Measurements from ENCODE around the gene SHF. TPM values are rescaled to one million over a fixed set of nuclear protein-coding genes. Genes with fewer than 3 reads are reported as not detected.

The SHF gene
- total RNA-seq, 1 donor from 2014 or later: 34.6 TPM

- TF ChIP-seq CTCF (IDR thresholded peaks at IDR 0.05; ENCODE audit: unreplicated experiment): peak; percentile 74
- Mint-ChIP-seq H3K36me3 (no peaks in the 10 kb centered on the region), H3K27me3 (ENCODE audit: low read depth) (peaks cover 76% of the 10 kb centered on the region), H3K4me3 (peak overlapping the region; percentile 9), H3K27ac (no peak overlapping the region), H3K9me3 (no peaks in the 10 kb centered on the region), H3K4me1 (peaks cover 14% of the 10 kb centered on the region)
- DNase-seq (ENCODE audit: low spot score in 2 of 2, unreplicated experiment in 2 of 2): peak; percentile 68 to 90
Observed at GRCh38 chr15:45118131-45118588, 69.6 kb downstream of the SHF start.

GRCh38 chr15:45117308-45118130 is 70.2 kb downstream of the SHF start:
- no peak for DNase-seq (ENCODE audit: low spot score in 2 of 2, unreplicated experiment in 2 of 2)
- Mint-ChIP-seq H3K27ac (no peak overlapping the region), H3K4me3 (peak overlapping the region; percentile 9), H3K27me3 (ENCODE audit: low read depth) (peaks cover 80% of the 10 kb centered on the region), H3K4me1 (peaks cover 15% of the 10 kb centered on the region), H3K9me3 (no peaks in the 10 kb centered on the region), H3K36me3 (no peaks in the 10 kb centered on the region)
- TF ChIP-seq CTCF (IDR thresholded peaks at IDR 0.05; ENCODE audit: unreplicated experiment): no peak

Other genes starting within 250 kb of the SHF start
- gene TERB2, start 231.3 kb downstream of the SHF start, total RNA-seq: not detected in 3 replicates
- 32.6 to 36.1 TPM (median 34.5 TPM) in 3 replicates for gene SORD, start 164.8 kb downstream of the SHF start, total RNA-seq
- gene DUOX2, start 73.8 kb downstream of the SHF start, total RNA-seq: 1.5 to 2.3 TPM (median 1.6 TPM) in 3 replicates
- gene DUOXA2, start 73.6 kb downstream of the SHF start, total RNA-seq: not detected in 3 replicates
- gene DUOXA1, start 58.1 kb downstream of the SHF start, total RNA-seq: 5.8 to 7.5 TPM (median 6.6 TPM) in 3 replicates
- gene DUOX1, start 58.0 kb downstream of the SHF start, total RNA-seq: 6.8 to 7.9 TPM (median 7.2 TPM) in 3 replicates
- gene SLC28A2, start 64.3 kb upstream of the SHF start, total RNA-seq: not detected in 3 replicates
- 7.0 to 9.2 TPM (median 7.3 TPM) in 3 replicates for gene GATM, start 190.6 kb upstream of the SHF start, total RNA-seq